ENCODE results near the gene LGMN. TPM values are rescaled to one million over a fixed set of nuclear protein-coding genes. Genes with fewer than 3 reads are reported as not detected.

The LGMN gene
- total RNA-seq, 1 experiment from 2014 or later, result 37.2 TPM

- ATAC-seq, result no peak
- Histone ChIP-seq H3K4me1 (ENCODE audit: control insufficient read depth, insufficient read depth, low read length) (no peaks in the 10 kb centered on the region), H3K4me3 (ENCODE audit: low read depth in 2 of 2, low read length in 2 of 2) (no peak overlapping the region), H3K27me3 (ENCODE audit: control insufficient read depth, insufficient read depth, low read length) (no peaks in the 10 kb centered on the region), H3K9me3 (ENCODE audit: control insufficient read depth, insufficient read depth, low read depth, low read length) (no peaks in the 10 kb centered on the region), H3K27ac (ENCODE audit: low read length) (no peak overlapping the region), H3K36me3 (ENCODE audit: control insufficient read depth, insufficient read depth, low read length) (no peaks in the 10 kb centered on the region)
- TF ChIP-seq SIN3A (IDR thresholded peaks at IDR 0.05; ENCODE audit: borderline replicate concordance, insufficient read depth, low read depth, low read length), result no peak
- no peak for TF ChIP-seq POLR2AphosphoS5 (IDR thresholded peaks at IDR 0.05; ENCODE audit: low read depth, low read length)
- TF ChIP-seq CTCF (IDR thresholded peaks at IDR 0.05), result no peak
- no peak for TF ChIP-seq TCF7L2 (IDR thresholded peaks at IDR 0.05; ENCODE audit: low read depth, low read length)
- no peak for TF ChIP-seq REST (IDR thresholded peaks at IDR 0.05; ENCODE audit: insufficient read depth in 1 of 2, low read depth in 2 of 2, low read length in 1 of 2)
- DNase-seq (ENCODE audit: low read depth, low spot score), result no peak
- ChIA-PET CTCF (no interaction called here), POLR2A (no interaction called here)
- no TSS peak for BruUV-seq (replicated peaks)
- intact Hi-C loops (cut with micrococcal nuclease; ENCODE audit: unreplicated experiment) (no loop called here), in situ Hi-C loops (cut with HindIII; ENCODE audit: low pct_unique_long_range_greater_than_20kb, low sequenced_read_pairs) (no loop called here)
Observed at GRCh38 chr14:92759300-92759678, 10.9 kb upstream of the LGMN start.

- in situ Hi-C loops (cut with HindIII; ENCODE audit: low pct_unique_long_range_greater_than_20kb, low sequenced_read_pairs) (no loop called here), intact Hi-C loops (cut with micrococcal nuclease; ENCODE audit: unreplicated experiment) (no loop called here)
- BruUV-seq (replicated peaks), result no TSS peak
- H3K4me1 ChIP-seq (ENCODE audit: control insufficient read depth, insufficient read depth, low read length), result no peaks in the 10 kb centered on the region
- no peak for ATAC-seq
- no peak for DNase-seq (ENCODE audit: low read depth, low spot score)
- H3K36me3 ChIP-seq (ENCODE audit: control insufficient read depth, insufficient read depth, low read length), result no peaks in the 10 kb centered on the region
- TF ChIP-seq TCF7L2 (IDR thresholded peaks at IDR 0.05; ENCODE audit: low read depth, low read length) (no peak), SIN3A (IDR thresholded peaks at IDR 0.05; ENCODE audit: borderline replicate concordance, insufficient read depth, low read depth, low read length) (no peak), REST (IDR thresholded peaks at IDR 0.05; ENCODE audit: insufficient read depth in 1 of 2, low read depth in 2 of 2, low read length in 1 of 2) (no peak), POLR2AphosphoS5 (IDR thresholded peaks at IDR 0.05; ENCODE audit: low read depth, low read length) (no peak), CTCF (IDR thresholded peaks at IDR 0.05) (no peak)
- H3K27me3 ChIP-seq (ENCODE audit: control insufficient read depth, insufficient read depth, low read length), result no peaks in the 10 kb centered on the region
- POLR2A ChIA-PET, result no interaction called here
- H3K4me3 ChIP-seq (ENCODE audit: low read depth in 2 of 2, low read length in 2 of 2), result no peak overlapping the region
- CTCF ChIA-PET, result no interaction called here
- H3K27ac ChIP-seq (ENCODE audit: low read length), result no peak overlapping the region
- no peaks in the 10 kb centered on the region for H3K9me3 ChIP-seq (ENCODE audit: control insufficient read depth, insufficient read depth, low read depth, low read length)
Observed at GRCh38 chr14:92756446-92756845, 8.0 kb upstream of the LGMN start.

All from Panc1 (cell line).